Measurements from ENCODE around the gene TTLL9. TPM values are rescaled to one million over a fixed set of nuclear protein-coding genes. Genes with fewer than 3 reads are reported as not detected.

TTLL9 gene
- total RNA-seq, 4 donors from 2014 or later, result 0.49 to 0.68 TPM; not detected in 2

DNA sequence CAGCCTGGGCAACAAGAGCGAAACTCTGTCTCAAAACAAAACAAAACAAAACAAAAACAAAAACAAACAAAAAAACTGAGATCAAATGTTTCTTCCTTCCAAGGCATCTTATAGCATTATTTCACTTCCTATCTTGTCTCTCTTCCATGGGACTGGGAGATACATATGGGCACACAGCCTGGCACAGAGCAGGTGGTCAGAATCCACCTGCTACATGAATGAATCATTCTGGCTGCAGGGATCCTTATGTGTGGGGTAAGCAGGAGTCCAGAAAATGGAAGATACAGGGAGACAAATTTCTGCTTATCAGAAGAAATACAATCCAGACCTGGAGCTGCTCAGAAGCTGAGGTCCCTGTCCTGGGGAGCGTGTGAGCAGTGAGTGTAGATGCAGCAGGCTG is 121.7 kb downstream of the TTLL9 start:
- H3K36me3 ChIP-seq, result no peaks in the 10 kb centered on the region
- H3K4me1 ChIP-seq, result peaks cover 3% of the 10 kb centered on the region
- H3K4me3 ChIP-seq, result no peak overlapping the region
- no peak for TF ChIP-seq EP300 (IDR thresholded peaks at IDR 0.05)
- no peak for TF ChIP-seq POLR2AphosphoS5 (IDR thresholded peaks at IDR 0.05)
- TF ChIP-seq, protein P1, sequence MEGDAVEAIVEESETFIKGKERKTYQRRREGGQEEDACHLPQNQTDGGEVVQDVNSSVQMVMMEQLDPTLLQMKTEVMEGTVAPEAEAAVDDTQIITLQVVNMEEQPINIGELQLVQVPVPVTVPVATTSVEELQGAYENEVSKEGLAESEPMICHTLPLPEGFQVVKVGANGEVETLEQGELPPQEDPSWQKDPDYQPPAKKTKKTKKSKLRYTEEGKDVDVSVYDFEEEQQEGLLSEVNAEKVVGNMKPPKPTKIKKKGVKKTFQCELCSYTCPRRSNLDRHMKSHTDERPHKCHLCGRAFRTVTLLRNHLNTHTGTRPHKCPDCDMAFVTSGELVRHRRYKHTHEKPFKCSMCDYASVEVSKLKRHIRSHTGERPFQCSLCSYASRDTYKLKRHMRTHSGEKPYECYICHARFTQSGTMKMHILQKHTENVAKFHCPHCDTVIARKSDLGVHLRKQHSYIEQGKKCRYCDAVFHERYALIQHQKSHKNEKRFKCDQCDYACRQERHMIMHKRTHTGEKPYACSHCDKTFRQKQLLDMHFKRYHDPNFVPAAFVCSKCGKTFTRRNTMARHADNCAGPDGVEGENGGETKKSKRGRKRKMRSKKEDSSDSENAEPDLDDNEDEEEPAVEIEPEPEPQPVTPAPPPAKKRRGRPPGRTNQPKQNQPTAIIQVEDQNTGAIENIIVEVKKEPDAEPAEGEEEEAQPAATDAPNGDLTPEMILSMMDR (IDR thresholded peaks at IDR 0.05), result no peak
- no peak for TF ChIP-seq POLR2A (IDR thresholded peaks at IDR 0.05)
- DNase-seq (ENCODE audit: low spot score in 2 of 2), result no peak
- no peaks in the 10 kb centered on the region for H3K9me3 ChIP-seq
- 73% methylated on average over 2 of the region's 2 CpGs for WGBS
- H3K27me3 ChIP-seq, result peaks cover 41% of the 10 kb centered on the region
- no peak overlapping the region for H3K27ac ChIP-seq

Other genes starting within 250 kb of the TTLL9 start
- 1 to 10 TPM in 1 of 4 donors, not detected in 3; 2.7 TPM for gene COX4I2, start 232.7 kb upstream of the TTLL9 start, total RNA-seq
- gene BCL2L1, start 147.8 kb upstream of the TTLL9 start, total RNA-seq, result 100 to 1,000 TPM; 104 to 120 (median 107) TPM
- gene TPX2, start 131.3 kb upstream of the TTLL9 start, total RNA-seq, result 10 to 100 TPM in 2 of 4 donors, 1 to 10 TPM in 2; 4.4 to 11.2 (median 9.7) TPM
- not detected for gene MYLK2, start 51.3 kb upstream of the TTLL9 start, total RNA-seq
- not detected for gene FOXS1, start 25.0 kb upstream of the TTLL9 start, total RNA-seq
- 1 to 10 TPM in 3 of 4 donors, not detected in 1; 1.1 to 2.4 (median 1.1) TPM for gene DUSP15, start 107 bp upstream of the TTLL9 start, total RNA-seq
- 10 to 100 TPM in 1 of 4 donors, 1 to 10 TPM in 3; 5.1 to 12.3 (median 7.8) TPM for gene PDRG1, start 81.4 kb downstream of the TTLL9 start, total RNA-seq
- not detected for gene XKR7, start 97.5 kb downstream of the TTLL9 start, total RNA-seq
- gene CCM2L, start 139.8 kb downstream of the TTLL9 start, total RNA-seq, result 1 to 10 TPM in 3 of 4 donors, under 1 TPM in 1; 0.62 to 3.4 (median 1.4) TPM
- gene HCK, start 181.6 kb downstream of the TTLL9 start, total RNA-seq, result 1 to 10 TPM; 5.0 to 10.0 (median 6.6) TPM
- gene TM9SF4, start 239.1 kb downstream of the TTLL9 start, total RNA-seq, result 10 to 100 TPM; 45.5 to 54.9 (median 51.6) TPM

All from suprapubic skin (tissue), 4 donors.